Peyer's patch (tissue), 4 donors: ENCODE measurements around the gene OR10V1. TPM values are rescaled to one million over a fixed set of nuclear protein-coding genes. Genes with fewer than 3 reads are reported as not detected.

Source experiments
- DNase-seq, 3 donors: peaks; one replicate each; pipeline ENCODE4 v3.0.0-alpha.2; 2017 to 2019
- H3K27ac ChIP-seq, 4 donors: fragments of 200-600 bp; sonication (generic); one replicate each; pipeline ENCODE4 v1.5.1; 2016 to 2019
- H3K27me3 ChIP-seq, 2 donors: fragments of 200-600 bp; sonication (generic); one replicate each; pipeline ENCODE4 v1.5.1; 2019
- H3K36me3 ChIP-seq, 3 donors: fragments of 200-600 bp; sonication (generic); one replicate each; pipeline ENCODE4 v1.5.1; 2016 to 2019
- H3K4me1 ChIP-seq, 4 donors: fragments of 200-600 bp; sonication (generic); one replicate each; pipeline ENCODE4 v1.5.1; 2016 to 2019
- H3K4me3 ChIP-seq, 4 donors: fragments of 200-600 bp; sonication (generic); 1 replicate in 3 of 4; 2 replicates in 1 of 4; pipeline ENCODE4 v1.5.1; 2016 to 2019; ENCODE audit warnings: mild to moderate bottlenecking in 1 of 4
- H3K9me3 ChIP-seq, 4 donors: fragments of 200-600 bp; sonication (generic); one replicate each; pipeline ENCODE4 v1.5.1; 2016 to 2019; ENCODE audit warnings: mild to moderate bottlenecking in 1 of 4
- CTCF ChIP-seq, 6 experiments: fragments of 450-650 bp in 4 of 6; fragments of 200-600 bp in 2 of 6; sonication (generic) in 1 of 6; IDR thresholded peaks; one replicate each; pipeline ENCODE4 v1.5.1; 2017 to 2019; ENCODE audit warnings: antibody characterized with exemption in 6 of 6, mild to moderate bottlenecking in 3 of 6, moderate library complexity in 1 of 6
- POLR2A ChIP-seq, 2 donors: fragments of 450-650 bp; IDR thresholded peaks; one replicate each; pipeline ENCODE4 v1.5.1; 2017; ENCODE audit warnings: antibody characterized with exemption in 2 of 2, mild to moderate bottlenecking in 2 of 2, moderate library complexity in 2 of 2
- total RNA-seq, 4 donors: library from RNA; depleted of rRNA; stranded (reverse); fragments of >200 nt; gene quantifications; one replicate each; pipeline ENCODE4 v1.1.0, GENCODE V29; 2016

The OR10V1 gene, protein sequence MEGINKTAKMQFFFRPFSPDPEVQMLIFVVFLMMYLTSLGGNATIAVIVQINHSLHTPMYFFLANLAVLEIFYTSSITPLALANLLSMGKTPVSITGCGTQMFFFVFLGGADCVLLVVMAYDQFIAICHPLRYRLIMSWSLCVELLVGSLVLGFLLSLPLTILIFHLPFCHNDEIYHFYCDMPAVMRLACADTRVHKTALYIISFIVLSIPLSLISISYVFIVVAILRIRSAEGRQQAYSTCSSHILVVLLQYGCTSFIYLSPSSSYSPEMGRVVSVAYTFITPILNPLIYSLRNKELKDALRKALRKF
- not detected for total RNA-seq

DNA sequence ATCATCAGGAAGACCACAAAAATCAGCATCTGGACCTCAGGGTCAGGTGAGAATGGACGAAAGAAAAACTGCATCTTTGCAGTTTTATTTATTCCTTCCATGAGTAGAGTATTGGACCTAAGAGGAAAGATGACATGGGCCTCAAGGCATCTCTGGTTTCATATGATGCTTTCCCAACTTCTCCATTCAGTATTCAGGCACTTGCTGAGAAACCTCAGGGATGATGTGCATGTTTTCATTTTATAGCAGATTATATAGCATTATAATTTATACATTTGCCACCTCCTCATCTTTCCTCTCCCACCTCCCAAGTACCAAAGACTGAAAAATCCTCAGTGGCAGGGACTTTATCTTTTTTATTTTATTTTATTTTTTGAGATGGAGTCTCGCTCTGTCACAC, at the start of gene OR10V1:
TSS of gene OR10V1 (minus strand) at position 101 of the 400 bp plus-strand sequence. CDS start at position 101, 0 bp downstream.
- no peak for DNase-seq
- TF ChIP-seq CTCF (IDR thresholded peaks at IDR 0.05) (no peak), POLR2A (IDR thresholded peaks at IDR 0.05) (no peak)
- H3K9me3 ChIP-seq = no peaks in the 10 kb centered on the region
- H3K36me3 ChIP-seq = no peaks in the 10 kb centered on the region
- H3K4me3 ChIP-seq = no peak within 1 kb of the TSS
- H3K27me3 ChIP-seq = no peaks in the 10 kb centered on the region
- H3K27ac ChIP-seq = no peak within 1 kb of the TSS
- H3K4me1 ChIP-seq = no peaks in the 10 kb centered on the region

DNA sequence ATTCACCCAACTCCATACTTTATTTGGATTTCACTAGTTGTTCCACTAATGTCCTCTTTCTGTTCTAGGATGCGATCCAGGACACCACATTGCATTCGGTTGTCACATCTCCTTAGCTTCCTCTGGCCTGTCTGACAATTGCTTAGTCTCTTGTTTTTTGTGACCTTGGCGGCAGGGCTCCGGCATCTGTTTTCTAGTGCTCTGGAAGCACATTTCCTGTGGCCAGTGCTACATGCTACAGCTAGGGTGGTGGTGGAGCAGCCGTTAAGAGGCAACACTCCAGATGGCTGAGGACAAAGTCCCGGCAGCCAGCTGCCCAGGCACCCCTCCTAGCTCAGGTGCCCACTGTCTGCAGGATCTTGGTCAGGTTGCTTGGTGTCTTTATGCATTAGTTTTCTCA, 48.3 kb upstream of the OR10V1 start:
- Histone ChIP-seq H3K27ac (no peak overlapping the region), H3K4me3 (no peak overlapping the region), H3K9me3 (no peaks in the 10 kb centered on the region), H3K36me3 (peaks cover 0 to 9% (median 0%) of the 10 kb centered on the region in 3 donors), H3K4me1 (peaks cover 0 to 40% (median 0%) of the 10 kb centered on the region in 4 donors), H3K27me3 (no peaks in the 10 kb centered on the region)
- TF ChIP-seq CTCF (IDR thresholded peaks at IDR 0.05) = no peak
- no peak for TF ChIP-seq POLR2A (IDR thresholded peaks at IDR 0.05)
- no peak for DNase-seq

GRCh38 chr11:59760771-59761170, 47.1 kb upstream of the OR10V1 start:
- H3K27me3 ChIP-seq = no peaks in the 10 kb centered on the region
- H3K9me3 ChIP-seq = no peaks in the 10 kb centered on the region
- no peak overlapping the region for H3K4me3 ChIP-seq
- no peak for DNase-seq
- H3K27ac ChIP-seq = no peak overlapping the region
- peaks cover 0 to 9% (median 0%) of the 10 kb centered on the region in 3 donors for H3K36me3 ChIP-seq
- TF ChIP-seq POLR2A (IDR thresholded peaks at IDR 0.05) (no peak), CTCF (IDR thresholded peaks at IDR 0.05) (no peak)
- H3K4me1 ChIP-seq = peaks cover 0 to 35% (median under 1%) of the 10 kb centered on the region in 4 donors

GRCh38 chr11:59759900-59760299, 46.3 kb upstream of the OR10V1 start:
- no peak overlapping the region for H3K27ac ChIP-seq
- H3K36me3 ChIP-seq = peaks cover 0 to 9% (median 0%) of the 10 kb centered on the region in 3 donors
- H3K9me3 ChIP-seq = no peaks in the 10 kb centered on the region
- no peak for TF ChIP-seq POLR2A (IDR thresholded peaks at IDR 0.05)
- no peak for TF ChIP-seq CTCF (IDR thresholded peaks at IDR 0.05)
- DNase-seq = no peak
- H3K4me3 ChIP-seq = no peak overlapping the region
- no peaks in the 10 kb centered on the region for H3K27me3 ChIP-seq
- peaks cover 0 to 31% (median 1%) of the 10 kb centered on the region in 4 donors for H3K4me1 ChIP-seq

- no peak for TF ChIP-seq CTCF (IDR thresholded peaks at IDR 0.05)
- TF ChIP-seq POLR2A (IDR thresholded peaks at IDR 0.05) = no peak
- H3K27ac ChIP-seq = no peak overlapping the region
- peaks cover 0 to 35% (median 1%) of the 10 kb centered on the region in 4 donors for H3K4me1 ChIP-seq
- no peaks in the 10 kb centered on the region for H3K9me3 ChIP-seq
- no peaks in the 10 kb centered on the region for H3K27me3 ChIP-seq
- DNase-seq = no peak
- H3K36me3 ChIP-seq = peaks cover 0 to 9% (median 0%) of the 10 kb centered on the region in 3 donors
- H3K4me3 ChIP-seq = no peak overlapping the region
Measured at GRCh38 chr11:59758401-59759037, 44.9 kb upstream of the OR10V1 start.
